Activated T-cell treated with anti-CD3 and anti-CD28 coated beads, Interleukin-2, amount 50 U/mL, for 48 hours (primary cell): Measurements from ENCODE around the gene NEURL3.

Experiments used
- DNase-seq, 2 experiments: peaks; one replicate each; pipeline ENCODE4 v3.0.0-alpha.2; 2020

NEURL3 gene

DNA sequence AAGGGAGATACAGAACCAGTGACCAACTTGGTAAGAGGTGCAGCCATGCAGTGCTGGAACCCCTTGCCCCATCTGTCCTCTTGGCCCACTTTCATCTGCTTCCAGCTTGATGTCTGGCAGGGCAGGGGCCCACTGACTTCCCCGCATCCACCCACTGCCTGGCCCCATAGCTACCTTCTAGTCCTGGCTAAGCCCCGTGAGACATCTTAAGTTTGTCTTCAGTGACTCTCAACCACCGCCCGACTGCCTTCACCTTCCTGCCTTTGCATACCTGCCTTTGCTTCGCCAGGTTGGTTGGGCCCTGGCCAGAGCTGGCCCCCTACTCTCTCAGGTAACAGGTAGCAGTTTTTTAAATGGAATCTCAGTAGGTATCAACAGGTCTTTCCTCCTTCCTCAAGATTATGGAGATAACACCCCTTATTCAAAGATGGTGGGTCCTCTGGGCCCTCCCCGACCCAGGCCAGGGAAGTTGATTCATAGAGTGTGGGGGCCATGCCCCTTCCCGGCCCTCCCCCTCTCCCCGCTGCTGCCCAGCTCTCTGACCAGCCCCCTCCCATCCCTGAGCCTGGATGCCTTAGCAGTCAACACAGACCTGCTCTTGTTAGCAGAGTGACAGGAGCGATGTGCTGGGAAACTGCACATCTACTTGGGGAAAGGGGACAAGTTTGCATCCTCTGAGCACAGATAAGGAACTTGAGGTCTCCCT is 34.2 kb upstream of the NEURL3 start:
- DNase-seq: no peak

DNA sequence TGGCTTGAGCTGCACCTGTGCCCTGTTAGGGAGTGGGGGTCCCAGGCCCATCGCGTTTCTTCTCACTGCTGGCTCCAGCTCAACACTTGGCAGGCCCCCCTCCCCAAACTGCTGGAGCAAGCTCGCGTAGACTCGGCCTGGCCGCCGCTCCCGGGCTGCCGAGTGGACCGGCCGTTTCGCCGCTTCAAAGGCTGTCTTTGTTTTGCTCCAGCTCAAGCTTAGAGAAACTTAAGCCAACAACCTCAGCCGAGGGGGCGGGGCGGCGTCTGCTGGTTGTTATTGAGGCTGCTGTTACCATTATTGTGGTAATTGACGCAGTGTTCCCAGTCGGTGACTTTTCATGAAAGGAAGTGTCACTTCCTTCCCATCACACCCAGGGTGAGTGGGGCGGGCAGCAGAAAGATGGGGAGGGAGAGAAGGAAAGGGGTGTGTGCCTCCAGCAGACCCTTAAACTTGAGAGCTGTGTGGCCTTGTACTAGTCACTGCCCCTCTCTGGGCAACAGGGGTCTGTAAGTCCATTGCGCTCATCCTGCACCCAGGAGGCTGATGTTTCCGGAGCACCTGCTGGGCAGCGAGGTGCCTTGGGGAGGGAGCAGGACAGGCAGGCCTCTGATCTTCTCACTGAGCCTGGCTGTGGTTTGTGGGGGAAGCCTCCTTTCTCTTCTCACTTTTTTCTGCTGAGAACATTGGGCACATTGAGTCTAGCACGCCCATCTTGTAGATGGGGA is 33.5 kb upstream of the NEURL3 start:
- DNase-seq: peak; percentile 94 to 95

DNA sequence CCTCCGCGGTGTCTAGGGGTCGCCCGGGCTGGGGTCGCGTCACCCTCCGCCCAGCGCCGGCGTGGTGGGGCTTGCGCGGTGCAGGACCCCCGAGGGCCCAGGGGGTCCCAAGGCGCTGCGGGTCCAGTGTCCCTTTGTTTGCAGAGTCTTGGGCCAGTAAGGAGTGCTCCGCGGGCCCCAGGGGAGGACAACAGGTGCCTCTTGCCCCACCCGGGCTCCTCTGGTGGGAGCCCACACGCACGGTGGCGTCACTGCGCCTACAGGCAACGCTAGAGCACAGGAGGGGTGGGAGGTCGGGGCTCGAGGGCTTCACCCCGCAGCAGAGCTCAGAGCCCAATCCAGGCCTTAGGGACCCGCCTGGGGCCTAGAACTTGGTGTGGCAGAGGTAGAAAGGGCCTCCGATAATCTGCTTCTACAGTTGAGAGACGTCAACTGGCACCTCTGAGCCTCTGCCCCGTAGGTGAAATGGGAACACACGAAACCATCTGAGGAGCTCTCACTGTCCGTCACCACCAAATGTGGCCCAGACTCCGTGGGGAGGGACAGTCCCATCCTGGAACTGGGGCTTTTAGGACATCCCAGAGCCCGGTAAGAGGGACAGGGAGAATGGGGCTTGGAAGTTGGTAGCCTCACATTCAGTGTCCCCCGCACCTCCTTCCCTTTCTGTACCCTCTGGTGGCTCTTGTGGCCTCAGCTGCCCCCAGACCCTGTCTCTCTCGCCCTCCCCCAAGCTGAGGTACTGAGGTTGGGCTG is 32.8 kb upstream of the NEURL3 start:
- DNase-seq: peak; percentile 66 to 68

DNA sequence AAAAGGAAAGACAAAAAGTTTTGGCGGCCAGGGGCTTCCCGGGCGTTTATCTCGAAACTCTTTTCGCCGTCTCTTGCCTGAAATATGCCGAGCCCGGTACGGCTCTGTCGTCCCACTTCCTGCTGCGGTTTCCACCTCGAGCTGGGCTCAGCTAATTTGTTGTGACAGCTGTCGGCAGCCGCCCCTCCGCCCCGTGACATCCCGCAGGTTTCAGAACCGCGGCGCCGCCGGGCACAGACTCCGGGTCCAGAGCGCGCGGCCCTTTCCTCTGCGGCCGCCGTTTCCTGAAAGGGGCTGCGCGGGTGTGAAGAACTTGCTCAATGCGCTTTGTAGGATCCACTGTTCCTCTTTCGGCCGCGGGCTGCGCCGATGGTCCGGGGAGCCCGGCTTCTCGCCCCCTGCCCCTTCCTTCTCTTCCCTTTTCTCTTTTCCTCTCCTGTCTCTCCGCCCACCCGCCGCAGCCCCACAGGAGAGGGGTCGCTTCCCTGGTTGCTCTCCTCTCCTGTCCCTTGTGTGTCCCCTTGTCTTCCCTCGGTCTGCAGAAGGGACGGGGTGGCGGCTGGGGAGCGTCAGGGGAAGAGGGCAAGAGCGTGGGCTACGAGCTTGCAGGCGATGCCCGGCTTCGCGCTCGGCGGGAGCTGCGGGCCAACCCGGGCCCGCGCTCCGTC is 32.0 kb upstream of the NEURL3 start:
- DNase-seq: peak; percentile 86 to 89

- DNase-seq: peak; percentile 95 to 96
These were observed 31.4 kb upstream of the NEURL3 start, which contains the start of gene ARID5A for GRCh38 chr2:96536445-96537065. Gene ARID5A (plus strand): TSS chr2:96536752. CDS start chr2:96536827, 75 bp downstream.

DNA sequence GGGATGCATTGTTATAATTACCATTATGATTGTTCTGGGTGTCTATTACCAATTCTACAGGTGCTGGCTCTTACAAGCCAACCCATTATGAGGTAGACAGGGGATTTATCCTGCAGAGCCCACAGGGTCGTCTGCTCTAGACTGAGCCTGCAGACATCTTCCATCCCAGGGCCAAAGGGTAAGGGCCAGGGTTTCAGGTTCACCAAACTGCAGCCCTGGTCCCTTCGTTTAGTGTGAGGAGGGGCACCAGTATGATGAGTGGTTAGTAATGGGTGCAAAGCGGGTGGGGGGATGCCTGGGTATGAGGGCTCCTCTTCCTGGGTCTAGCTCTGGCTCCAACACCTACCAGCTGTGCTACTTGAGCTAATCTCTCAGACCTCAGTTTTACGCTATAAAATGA is 30.2 kb upstream of the NEURL3 start:
- DNase-seq: no peak

GRCh38 chr2:96534701-96535181 is 29.6 kb upstream of the NEURL3 start:
- DNase-seq: no peak

- DNase-seq: no peak
These were observed 29.0 kb upstream of the NEURL3 start for GRCh38 chr2:96534141-96534540.

GRCh38 chr2:96533292-96534073 is 28.3 kb upstream of the NEURL3 start:
- DNase-seq: peak in 1 of 2 experiments; percentile 19

DNA sequence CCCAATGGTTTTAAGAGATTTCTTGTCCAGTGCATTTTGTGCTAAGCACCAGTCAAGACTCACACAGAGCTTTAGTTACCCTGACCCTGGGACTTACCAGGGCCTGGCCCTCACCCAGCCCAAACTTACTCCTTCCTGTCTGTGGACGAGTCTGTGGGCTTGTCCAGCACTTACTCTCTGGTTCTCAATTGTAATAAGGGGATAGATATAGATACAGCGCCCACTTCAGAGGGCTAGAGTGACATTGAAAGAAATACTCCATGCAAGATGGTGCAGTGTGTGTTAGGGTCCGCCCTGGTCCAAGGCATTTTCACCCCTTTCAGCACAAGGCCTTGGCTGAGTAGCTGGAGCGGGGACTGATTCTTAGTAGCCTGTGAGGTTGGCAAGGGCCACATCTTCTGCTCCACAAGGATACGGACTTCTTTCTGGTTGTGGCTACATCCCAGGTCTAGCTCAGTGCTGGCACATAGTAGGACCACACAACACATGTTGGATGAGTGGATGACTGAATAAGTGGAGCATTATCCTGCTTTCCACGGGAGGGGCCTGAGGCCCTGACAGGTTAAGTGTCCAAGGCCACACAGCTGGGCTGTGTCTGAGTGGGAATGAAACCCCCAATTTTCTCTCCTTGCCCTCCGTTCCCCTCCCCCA is 27.6 kb upstream of the NEURL3 start:
- DNase-seq: no peak

DNA sequence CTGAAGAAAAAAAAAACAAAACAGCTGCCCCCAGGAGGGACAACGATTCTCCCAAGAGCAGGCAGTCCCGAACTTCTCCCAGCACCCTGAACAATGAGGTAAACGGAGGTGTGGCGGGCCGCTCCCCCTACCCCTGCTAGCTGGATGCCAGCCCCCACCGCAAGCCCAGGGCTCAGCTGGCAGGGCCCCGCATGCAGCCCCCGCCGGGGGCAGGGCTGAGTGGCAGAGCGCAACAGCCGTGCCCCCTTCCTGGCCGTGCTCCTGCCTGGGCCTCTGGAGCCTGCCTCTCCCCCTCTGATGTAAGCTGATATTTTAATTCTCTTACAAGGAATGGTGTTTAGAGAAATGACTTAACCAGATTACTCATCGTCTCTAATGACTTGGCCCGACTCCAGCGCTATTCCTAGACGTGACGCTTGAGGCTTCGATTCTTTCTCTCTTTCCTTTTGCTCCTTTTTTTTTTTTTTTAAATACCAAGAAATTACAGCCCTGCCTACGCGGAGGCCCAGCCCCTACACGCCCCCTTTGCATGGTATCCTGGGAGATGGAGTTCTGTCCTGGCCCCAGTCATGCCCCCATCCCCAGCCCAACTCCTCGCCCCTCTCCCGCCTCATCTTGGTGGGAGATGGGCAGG is 26.8 kb upstream of the NEURL3 start:
- peak; percentile 87 to 88 for DNase-seq

DNA sequence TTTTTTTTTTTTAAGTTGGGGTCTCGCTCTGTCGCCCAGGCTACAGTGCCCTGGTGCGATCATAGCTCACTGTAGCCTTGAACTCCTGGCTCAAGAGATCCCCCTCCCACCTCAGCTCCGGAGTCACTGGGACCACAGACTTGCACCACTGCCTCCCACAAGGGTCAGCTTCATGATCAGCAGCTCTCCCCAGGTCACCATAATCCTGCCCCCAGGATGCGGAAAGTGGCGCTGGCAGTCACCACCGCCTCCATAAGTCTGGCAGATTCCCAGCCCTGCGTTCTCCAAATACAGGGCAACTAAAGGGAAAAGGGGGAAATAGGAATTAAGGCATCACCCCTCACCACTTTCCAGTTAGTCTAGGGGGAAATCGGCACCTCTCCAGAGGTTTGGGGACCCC is 26.2 kb upstream of the NEURL3 start:
- DNase-seq: peak in 1 of 2 experiments; percentile 20

GRCh38 chr2:96530474-96531357 is 25.6 kb upstream of the NEURL3 start:
- DNase-seq: peak; percentile 49 to 61

GRCh38 chr2:96530144-96530430 is 24.9 kb upstream of the NEURL3 start:
- peak in 1 of 2 experiments; percentile 39 for DNase-seq

DNA sequence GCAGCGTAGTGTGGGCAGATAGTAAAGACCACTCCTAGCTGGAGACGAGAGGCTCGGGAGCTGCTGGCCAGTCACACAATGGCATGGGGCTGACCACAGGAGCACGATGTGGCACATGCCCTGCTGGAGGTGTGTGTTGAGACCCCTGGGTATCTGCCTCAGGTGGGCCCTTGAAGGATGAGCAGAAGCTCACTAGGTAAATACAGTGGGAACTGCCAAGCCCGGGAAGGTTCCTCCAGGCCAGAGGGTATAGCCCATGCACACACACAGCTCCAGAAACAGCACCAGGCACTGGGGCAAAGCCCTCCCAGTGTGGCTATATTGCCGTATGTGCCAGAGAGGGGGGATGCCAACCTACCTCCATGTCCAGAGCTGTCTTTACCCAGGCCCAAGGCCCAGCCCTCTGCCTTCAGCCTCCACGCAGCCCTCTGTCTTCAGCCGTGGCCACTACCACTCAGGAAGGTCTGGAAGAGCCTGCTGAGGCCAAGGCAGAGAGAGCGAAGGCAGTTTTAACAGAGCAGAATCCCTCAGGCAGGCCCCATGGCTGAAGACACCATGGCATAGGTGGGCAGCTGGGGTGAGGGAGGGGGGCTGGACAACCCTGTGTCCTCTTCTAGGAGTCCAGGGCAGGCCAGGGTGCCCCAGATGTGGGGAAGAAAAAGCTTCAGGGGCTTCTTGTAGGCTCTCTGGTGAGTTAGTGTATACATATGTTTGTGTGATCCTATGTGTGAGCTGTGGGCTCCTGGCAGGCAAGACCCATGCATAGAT is 24.4 kb upstream of the NEURL3 start:
- DNase-seq: peak in 1 of 2 experiments; percentile 40

DNA sequence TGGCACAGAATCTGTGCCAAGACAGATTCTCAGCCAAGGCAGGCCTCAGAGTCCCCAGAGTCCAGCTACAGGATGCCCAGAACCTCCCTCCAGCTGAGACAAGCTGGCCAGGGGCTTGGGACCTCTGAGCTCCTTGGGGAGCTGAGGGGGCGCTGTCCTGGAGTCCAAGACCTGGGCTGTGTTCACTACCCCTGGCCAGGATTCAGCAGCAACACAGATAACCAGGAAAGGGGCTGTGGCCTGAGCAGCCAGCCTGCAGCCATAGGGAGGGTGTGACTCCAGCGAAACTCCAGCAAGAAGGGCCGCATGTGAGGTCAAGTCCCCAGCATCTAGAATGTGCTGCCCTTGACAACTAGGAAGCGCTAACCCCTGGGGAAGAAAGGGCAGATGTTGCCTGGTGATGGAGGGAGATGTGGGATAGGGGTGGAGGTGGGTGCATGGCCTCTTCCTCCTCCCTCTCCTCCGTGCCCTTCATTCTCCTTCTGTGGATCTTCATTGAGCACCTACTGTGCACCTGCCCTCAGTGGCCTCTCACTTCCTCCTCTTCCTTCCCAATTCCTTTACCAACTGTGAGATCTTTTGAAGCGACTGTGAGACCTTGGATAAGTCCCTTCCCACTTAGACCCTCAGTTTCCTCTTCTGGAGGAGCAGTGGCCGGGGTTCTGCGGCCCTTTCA is 23.7 kb upstream of the NEURL3 start:
- DNase-seq: no peak

GRCh38 chr2:96528006-96528699 is 23.0 kb upstream of the NEURL3 start:
- DNase-seq: peak; percentile 88
